Type B pancreatic cell (in vitro differentiated cells): ENCODE results near the gene ASPRV1. TPM values are rescaled to one million over a fixed set of nuclear protein-coding genes. Genes with fewer than 3 reads are reported as not detected.

Experiments used
- DNase-seq: peaks from one replicate; pipeline ENCODE4 v3.0.0; 2021; ENCODE audit warnings: mixed read lengths; ENCODE audit not compliant: unreplicated experiment; ENCODE audit errors: extremely low spot score
- H3K27ac Mint-ChIP-seq: 2 replicates; pipeline ENCODE4 v1.8.0; 2021; ENCODE audit warnings: mild to moderate bottlenecking, mixed read lengths
- H3K27me3 Mint-ChIP-seq: 2 replicates; pipeline ENCODE4 v1.8.0; 2021; ENCODE audit warnings: mixed read lengths
- H3K36me3 Mint-ChIP-seq: 2 replicates; pipeline ENCODE4 v1.8.0; 2021; ENCODE audit warnings: mixed read lengths
- H3K4me1 Mint-ChIP-seq: one replicate; pipeline ENCODE4 v1.8.0; 2021; ENCODE audit warnings: mixed read lengths; ENCODE audit not compliant: unreplicated experiment
- H3K4me3 Mint-ChIP-seq: 2 replicates; pipeline ENCODE4 v1.8.0; 2021; ENCODE audit warnings: mild to moderate bottlenecking, mixed read lengths
- H3K9me3 Mint-ChIP-seq: 2 replicates; pipeline ENCODE4 v1.8.0; 2021; ENCODE audit warnings: mixed read lengths
- CTCF ChIP-seq: fragments of 200-600 bp; sonication (generic); conservative IDR thresholded peaks from 2 replicates; pipeline ENCODE4 v1.5.0; 2021; ENCODE audit warnings: antibody characterized with exemption, mild to moderate bottlenecking
- total RNA-seq: library from RNA; stranded (reverse); gene quantifications from 2 replicates; pipeline ENCODE4 v1.2.1, GENCODE V29; 2021; ENCODE audit warnings: low replicate concordance

Gene ASPRV1
- total RNA-seq, 1 donor from 2014 or later = 1.3 TPM

DNA sequence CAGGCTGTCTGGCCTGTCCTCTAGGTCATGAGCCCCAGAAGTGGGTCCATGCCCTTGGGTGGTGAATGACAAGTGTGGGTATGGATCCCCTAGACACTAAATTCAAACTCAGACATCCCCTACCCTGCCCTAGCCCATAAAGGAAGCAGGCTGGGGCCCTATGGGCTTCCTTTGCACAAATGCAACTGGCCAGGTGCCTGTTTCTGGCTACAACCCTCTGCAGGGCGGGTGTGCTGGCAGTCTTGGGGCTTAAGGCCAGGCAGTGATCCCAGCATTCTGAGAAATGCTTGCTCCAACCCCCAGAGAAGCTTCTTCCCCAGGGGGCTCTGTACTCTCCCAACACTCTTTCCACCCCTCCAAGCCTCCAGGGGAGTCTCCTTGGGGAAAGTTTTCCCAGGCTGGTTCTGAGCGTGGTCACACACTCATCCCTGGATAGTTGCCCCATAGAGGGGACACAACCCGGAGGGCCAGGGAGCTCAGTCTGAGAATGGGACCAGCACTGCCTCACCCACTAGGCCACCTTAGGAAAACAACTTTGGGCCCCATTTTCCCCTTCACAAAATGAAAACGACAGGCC is 16.6 kb upstream of the ASPRV1 start:
- no peak for TF ChIP-seq CTCF
- H3K4me1 Mint-ChIP-seq = peaks cover 8% of the 10 kb centered on the region
- no peaks in the 10 kb centered on the region for H3K9me3 Mint-ChIP-seq
- H3K27me3 Mint-ChIP-seq = no peaks in the 10 kb centered on the region
- DNase-seq = no peak
- H3K27ac Mint-ChIP-seq = no peak overlapping the region
- no peak overlapping the region for H3K4me3 Mint-ChIP-seq
- no peaks in the 10 kb centered on the region for H3K36me3 Mint-ChIP-seq

- no peak for TF ChIP-seq CTCF
- no peak overlapping the region for H3K4me3 Mint-ChIP-seq
- DNase-seq = no peak
- no peak overlapping the region for H3K27ac Mint-ChIP-seq
- no peaks in the 10 kb centered on the region for H3K27me3 Mint-ChIP-seq
- no peaks in the 10 kb centered on the region for H3K36me3 Mint-ChIP-seq
- peaks cover 8% of the 10 kb centered on the region for H3K4me1 Mint-ChIP-seq
- no peaks in the 10 kb centered on the region for H3K9me3 Mint-ChIP-seq
These were observed 15.8 kb upstream of the ASPRV1 start for GRCh38 chr2:69977186-69977585.

DNA sequence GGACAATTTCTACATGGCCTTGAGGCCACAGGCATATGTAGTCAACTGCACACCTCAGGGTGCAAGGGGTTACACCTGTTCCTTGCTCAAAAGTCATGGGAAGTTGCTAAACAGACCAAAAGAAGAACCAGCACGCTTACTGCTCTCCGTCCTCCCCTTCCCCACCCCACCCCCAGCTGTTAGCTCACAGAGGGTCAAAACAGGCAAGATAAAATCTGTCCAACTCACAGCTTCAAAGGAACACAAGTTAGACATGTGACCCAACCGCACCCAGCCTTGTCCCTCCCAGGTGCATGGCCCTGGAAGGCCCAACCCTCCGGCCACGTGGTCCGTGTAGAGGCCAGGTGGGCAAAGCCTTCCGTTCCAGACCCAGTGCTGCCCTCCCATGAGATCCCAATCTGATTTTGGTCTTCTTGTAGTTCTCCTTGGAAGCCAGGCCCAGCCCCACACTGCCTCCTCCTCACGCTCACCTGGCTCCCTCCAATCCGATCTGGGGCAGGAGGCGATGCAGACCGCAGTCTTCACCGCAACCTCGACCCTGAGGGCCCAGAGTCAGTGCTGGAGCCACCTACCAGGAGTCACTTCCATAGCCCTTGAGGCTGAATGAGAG is 14.5 kb upstream of the ASPRV1 start:
- Mint-ChIP-seq H3K9me3 (no peaks in the 10 kb centered on the region), H3K27me3 (no peaks in the 10 kb centered on the region), H3K27ac (no peak overlapping the region), H3K4me1 (peaks cover 8% of the 10 kb centered on the region), H3K4me3 (no peak overlapping the region), H3K36me3 (no peaks in the 10 kb centered on the region)
- DNase-seq = no peak
- TF ChIP-seq CTCF = no peak

- H3K9me3 Mint-ChIP-seq = no peaks in the 10 kb centered on the region
- no peak overlapping the region for H3K27ac Mint-ChIP-seq
These were observed 13.9 kb upstream of the ASPRV1 start for GRCh38 chr2:69975136-69975852.

GRCh38 chr2:69973335-69973735 is 11.9 kb upstream of the ASPRV1 start:
- no peaks in the 10 kb centered on the region for H3K36me3 Mint-ChIP-seq
- peaks cover 8% of the 10 kb centered on the region for H3K4me1 Mint-ChIP-seq
- no peak overlapping the region for H3K27ac Mint-ChIP-seq
- H3K4me3 Mint-ChIP-seq = no peak overlapping the region
- no peak for TF ChIP-seq CTCF
- no peaks in the 10 kb centered on the region for H3K9me3 Mint-ChIP-seq
- DNase-seq = no peak
- peaks cover 3% of the 10 kb centered on the region for H3K27me3 Mint-ChIP-seq

More at GRCh38 chr2:69975136-69975852, 13.9 kb upstream of the ASPRV1 start:
- H3K4me1 Mint-ChIP-seq = peaks cover 8% of the 10 kb centered on the region
- peaks cover 2% of the 10 kb centered on the region for H3K27me3 Mint-ChIP-seq
- no peak for DNase-seq
- H3K4me3 Mint-ChIP-seq = no peak overlapping the region
- TF ChIP-seq CTCF = no peak
- H3K36me3 Mint-ChIP-seq = no peaks in the 10 kb centered on the region
